Stimulated activated CD4-positive, alpha-beta T cell treated with anti-CD3 and anti-CD28 coated beads, Interleukin-4, amount 100 ng/mL, for 48 hours (primary cell): ENCODE results near the gene DNER.

Experiments
- DNase-seq, 2 donors: peaks; one replicate each; pipeline ENCODE4 v3.0.0-alpha.2; 2020; ENCODE audit warnings: low read depth in 2 of 2

DNER gene

GRCh38 chr2:229501051-229501794 lies 213.1 kb downstream of the DNER start:
- DNase-seq: no peak

GRCh38 chr2:229492034-229492433 lies 222.3 kb downstream of the DNER start:
- no peak for DNase-seq

GRCh38 chr2:229490167-229490566 lies 224.2 kb downstream of the DNER start:
- no peak for DNase-seq

GRCh38 chr2:229489016-229489415 lies 225.3 kb downstream of the DNER start:
- no peak for DNase-seq

GRCh38 chr2:229488232-229488631 lies 226.1 kb downstream of the DNER start:
- no peak for DNase-seq

GRCh38 chr2:229486673-229487072 lies 227.7 kb downstream of the DNER start:
- DNase-seq: no peak

- DNase-seq: no peak
These were observed 228.5 kb downstream of the DNER start for GRCh38 chr2:229485857-229486256.

- no peak for DNase-seq
These were observed 237.0 kb downstream of the DNER start for GRCh38 chr2:229477269-229477755.

- DNase-seq: no peak
These were observed 238.6 kb downstream of the DNER start for GRCh38 chr2:229475778-229476177.

- no peak for DNase-seq
These were observed 240.2 kb downstream of the DNER start for GRCh38 chr2:229474125-229474524.

GRCh38 chr2:229470781-229471180 lies 243.6 kb downstream of the DNER start:
- DNase-seq: no peak

GRCh38 chr2:229467783-229468182 lies 246.6 kb downstream of the DNER start:
- DNase-seq: no peak

GRCh38 chr2:229463841-229464346 lies 250.5 kb downstream of the DNER start:
- DNase-seq: no peak

- DNase-seq: no peak
These were observed 252.2 kb downstream of the DNER start for GRCh38 chr2:229462112-229462511.

- DNase-seq: no peak
These were observed 258.3 kb downstream of the DNER start for GRCh38 chr2:229456091-229456490.

GRCh38 chr2:229454934-229455631 lies 259.3 kb downstream of the DNER start:
- no peak for DNase-seq

GRCh38 chr2:229453230-229453629 lies 261.1 kb downstream of the DNER start:
- no peak for DNase-seq

- no peak for DNase-seq
These were observed 262.5 kb downstream of the DNER start for GRCh38 chr2:229451852-229452251.

- no peak for DNase-seq
These were observed 267.1 kb downstream of the DNER start for GRCh38 chr2:229447227-229447626.

GRCh38 chr2:229446350-229446749 lies 268.0 kb downstream of the DNER start:
- no peak for DNase-seq

GRCh38 chr2:229445501-229446211 lies 268.7 kb downstream of the DNER start:
- DNase-seq: no peak

GRCh38 chr2:229445019-229445418 lies 269.3 kb downstream of the DNER start:
- no peak for DNase-seq
